ENCODE results near the gene C12orf57. TPM values are rescaled to one million over a fixed set of nuclear protein-coding genes. Genes with fewer than 3 reads are reported as not detected.

The C12orf57 gene
- total RNA-seq, 1 donor from 2014 or later: 168 TPM

- H3K9me3 Mint-ChIP-seq: no peaks in the 10 kb centered on the region
- intact Hi-C loops (cut with micrococcal nuclease): no loop called here
- no peaks in the 10 kb centered on the region for H3K27me3 Mint-ChIP-seq
- no peak for DNase-seq
- H3K36me3 Mint-ChIP-seq (ENCODE audit: low read depth): peaks cover 67% of the 10 kb centered on the region
- H3K4me3 Mint-ChIP-seq: no peak overlapping the region
- peaks cover 1% of the 10 kb centered on the region for H3K4me1 Mint-ChIP-seq
- H3K27ac Mint-ChIP-seq: no peak overlapping the region
Observed at GRCh38 chr12:6980075-6980474, 36.3 kb downstream of the C12orf57 start.

- Mint-ChIP-seq H3K27me3 (no peaks in the 10 kb centered on the region), H3K27ac (no peak overlapping the region), H3K36me3 (ENCODE audit: low read depth) (peaks cover 61% of the 10 kb centered on the region), H3K4me1 (peaks cover 1% of the 10 kb centered on the region), H3K4me3 (no peak overlapping the region), H3K9me3 (no peaks in the 10 kb centered on the region)
- no peak for DNase-seq
- intact Hi-C loops (cut with micrococcal nuclease): no loop called here
Observed at GRCh38 chr12:6980740-6981139, 36.9 kb downstream of the C12orf57 start.

GRCh38 chr12:6981152-6982052 is 37.6 kb downstream of the C12orf57 start:
- intact Hi-C loops (cut with micrococcal nuclease): no loop called here
- Mint-ChIP-seq H3K27me3 (no peaks in the 10 kb centered on the region), H3K36me3 (ENCODE audit: low read depth) (peaks cover 57% of the 10 kb centered on the region), H3K9me3 (no peaks in the 10 kb centered on the region), H3K27ac (no peak overlapping the region), H3K4me3 (no peak overlapping the region), H3K4me1 (peaks cover 1% of the 10 kb centered on the region)
- no peak for DNase-seq

- H3K36me3 Mint-ChIP-seq (ENCODE audit: low read depth): peaks cover 50% of the 10 kb centered on the region
- no peak overlapping the region for H3K4me3 Mint-ChIP-seq
- no peaks in the 10 kb centered on the region for H3K9me3 Mint-ChIP-seq
- intact Hi-C loops (cut with micrococcal nuclease): no loop called here
- DNase-seq: no peak
- H3K27ac Mint-ChIP-seq: no peak overlapping the region
- H3K4me1 Mint-ChIP-seq: peaks cover 1% of the 10 kb centered on the region
- no peaks in the 10 kb centered on the region for H3K27me3 Mint-ChIP-seq
Observed at GRCh38 chr12:6982532-6982931, 38.7 kb downstream of the C12orf57 start.

- H3K27ac Mint-ChIP-seq: no peak overlapping the region
- intact Hi-C loops (cut with micrococcal nuclease): no loop called here
- H3K36me3 Mint-ChIP-seq (ENCODE audit: low read depth): peaks cover 37% of the 10 kb centered on the region
- no peaks in the 10 kb centered on the region for H3K4me1 Mint-ChIP-seq
- no peak for DNase-seq
- H3K4me3 Mint-ChIP-seq: no peak overlapping the region
- H3K9me3 Mint-ChIP-seq: no peaks in the 10 kb centered on the region
- no peaks in the 10 kb centered on the region for H3K27me3 Mint-ChIP-seq
Observed at GRCh38 chr12:6987956-6988553, 44.2 kb downstream of the C12orf57 start.

Other genes starting within 250 kb of the C12orf57 start
- 0.09 TPM in 1 of 2 replicates, not detected in the other for gene PIANP, start 243.2 kb upstream of the C12orf57 start, total RNA-seq
- 39.5 and 44.8 TPM in 2 replicates for gene COPS7A, start 220.0 kb upstream of the C12orf57 start, total RNA-seq
- 163 and 180 TPM in 2 replicates for gene MLF2, start 190.9 kb upstream of the C12orf57 start, total RNA-seq
- gene PTMS, start 177.7 kb upstream of the C12orf57 start, total RNA-seq: 245 and 267 TPM in 2 replicates
- 253 and 269 TPM in 2 replicates for gene LAG3, start 171.5 kb upstream of the C12orf57 start, total RNA-seq
- gene CD4, start 154.5 kb upstream of the C12orf57 start, total RNA-seq: 264 and 271 TPM in 2 replicates
- 0.21 and 0.43 TPM in 2 replicates for gene GPR162, start 122.2 kb upstream of the C12orf57 start, total RNA-seq
- 4.1 and 4.7 TPM in 2 replicates for gene P3H3, start 115.6 kb upstream of the C12orf57 start, total RNA-seq
- gene GNB3, start 103.1 kb upstream of the C12orf57 start, total RNA-seq: 1.6 and 1.7 TPM in 2 replicates
- 32.6 and 33.7 TPM in 2 replicates for gene CDCA3, start 92.7 kb upstream of the C12orf57 start, total RNA-seq
- 121 TPM in 2 replicates for gene USP5, start 91.9 kb upstream of the C12orf57 start, total RNA-seq
- gene TPI1, start 76.5 kb upstream of the C12orf57 start, total RNA-seq: 1,614 and 1,630 TPM in 2 replicates
- 3.4 TPM in 2 replicates for gene SPSB2, start 70.7 kb upstream of the C12orf57 start, total RNA-seq
- gene LRRC23, start 39.2 kb upstream of the C12orf57 start, total RNA-seq: 6.3 and 6.6 TPM in 2 replicates
- gene ENO2, start 29.4 kb upstream of the C12orf57 start, total RNA-seq: 202 and 206 TPM in 2 replicates
- gene ATN1, start 16.1 kb upstream of the C12orf57 start, total RNA-seq: 61.6 and 66.8 TPM in 2 replicates
- not detected in 2 replicates for gene RNU7-1, start 206 bp upstream of the C12orf57 start, total RNA-seq
- 349 and 355 TPM in 2 replicates for gene PTPN6, start 7.3 kb downstream of the C12orf57 start, total RNA-seq
- gene PHB2, start 26.6 kb downstream of the C12orf57 start, total RNA-seq: 474 and 487 TPM in 2 replicates
- 129 and 131 TPM in 2 replicates for gene EMG1, start 26.9 kb downstream of the C12orf57 start, total RNA-seq
- 29.2 and 29.5 TPM in 2 replicates for gene LPCAT3, start 74.5 kb downstream of the C12orf57 start, total RNA-seq
- gene C1S, start 116.7 kb downstream of the C12orf57 start, total RNA-seq: 1.9 and 2.6 TPM in 2 replicates
- 1.4 and 2.5 TPM in 2 replicates for gene C1R, start 148.4 kb downstream of the C12orf57 start, total RNA-seq
- gene C1RL, start 165.2 kb downstream of the C12orf57 start, total RNA-seq: 19.8 and 23.0 TPM in 2 replicates
- not detected in 2 replicates for gene RBP5, start 184.9 kb downstream of the C12orf57 start, total RNA-seq
- gene CLSTN3, start 186.3 kb downstream of the C12orf57 start, total RNA-seq: 42.1 and 47.0 TPM in 2 replicates
- 36.7 and 42.5 TPM in 2 replicates for gene PEX5, start 245.7 kb downstream of the C12orf57 start, total RNA-seq

Measured in activated CD4-positive, alpha-beta T cell treated with anti-CD3 and anti-CD28 coated beads, Interleukin-2, amount 10 ng/mL, durations not matched to agents 24 days and 14 days (primary cell).